Stimulated activated CD8-positive, alpha-beta memory T cell treated with anti-CD3 and anti-CD28 coated beads, Interleukin-4, amount 100 ng/mL, for 1 hour (primary cell): ENCODE results near the gene TTC12.

Experiments
- DNase-seq, 2 donors: peaks; one replicate each; pipeline ENCODE4 v3.0.0-alpha.2; 2020; ENCODE audit warnings: low read depth in 2 of 2, low spot score in 1 of 2

Gene TTC12, protein sequence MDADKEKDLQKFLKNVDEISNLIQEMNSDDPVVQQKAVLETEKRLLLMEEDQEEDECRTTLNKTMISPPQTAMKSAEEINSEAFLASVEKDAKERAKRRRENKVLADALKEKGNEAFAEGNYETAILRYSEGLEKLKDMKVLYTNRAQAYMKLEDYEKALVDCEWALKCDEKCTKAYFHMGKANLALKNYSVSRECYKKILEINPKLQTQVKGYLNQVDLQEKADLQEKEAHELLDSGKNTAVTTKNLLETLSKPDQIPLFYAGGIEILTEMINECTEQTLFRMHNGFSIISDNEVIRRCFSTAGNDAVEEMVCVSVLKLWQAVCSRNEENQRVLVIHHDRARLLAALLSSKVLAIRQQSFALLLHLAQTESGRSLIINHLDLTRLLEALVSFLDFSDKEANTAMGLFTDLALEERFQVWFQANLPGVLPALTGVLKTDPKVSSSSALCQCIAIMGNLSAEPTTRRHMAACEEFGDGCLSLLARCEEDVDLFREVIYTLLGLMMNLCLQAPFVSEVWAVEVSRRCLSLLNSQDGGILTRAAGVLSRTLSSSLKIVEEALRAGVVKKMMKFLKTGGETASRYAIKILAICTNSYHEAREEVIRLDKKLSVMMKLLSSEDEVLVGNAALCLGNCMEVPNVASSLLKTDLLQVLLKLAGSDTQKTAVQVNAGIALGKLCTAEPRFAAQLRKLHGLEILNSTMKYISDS

DNA sequence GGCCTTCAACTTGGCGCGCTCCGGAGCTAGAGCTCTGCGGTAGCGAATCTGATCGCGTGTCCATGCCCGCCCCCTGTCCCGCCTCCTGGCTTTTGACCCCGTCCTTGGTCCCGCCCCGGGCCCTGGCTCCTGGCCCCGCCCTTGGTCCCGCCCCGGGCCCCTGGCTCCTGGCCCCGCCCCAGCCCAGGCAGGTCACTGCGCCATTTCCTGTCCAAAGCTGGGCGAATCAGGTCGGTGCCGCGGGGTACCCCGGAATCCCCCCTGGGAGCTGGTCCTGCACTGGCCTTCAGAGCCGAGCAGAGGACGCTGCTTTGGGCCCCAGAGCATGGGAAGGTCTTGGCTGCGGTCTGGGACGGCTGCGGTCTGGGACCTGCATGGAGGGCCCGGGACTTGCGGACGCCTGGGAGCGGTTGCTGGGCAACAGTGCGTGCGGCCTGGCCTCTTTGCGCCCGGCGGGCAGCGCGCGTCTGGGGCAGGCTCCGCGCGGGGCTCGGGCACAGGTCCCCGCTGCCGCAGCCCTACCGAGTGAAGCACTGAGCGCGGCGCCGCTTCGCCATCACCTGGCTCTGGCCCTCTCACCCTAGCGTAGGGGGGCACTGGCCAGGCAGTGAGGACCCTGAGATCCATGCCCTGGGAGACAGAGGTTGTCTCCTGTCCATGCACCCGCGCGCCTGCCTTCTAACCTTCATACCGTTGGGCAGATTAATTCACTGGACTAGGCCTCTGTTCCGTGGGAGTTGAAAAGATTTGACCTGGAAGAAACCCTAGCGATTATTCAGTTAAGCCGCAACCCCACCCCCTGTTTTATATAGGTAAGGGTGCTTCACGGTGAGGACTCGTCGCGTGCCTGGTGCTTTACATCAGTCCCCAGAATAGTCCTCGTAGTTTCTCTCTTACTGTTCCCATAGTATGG is at the start of gene TTC12:
Gene TTC12, plus strand, starts transcription at position 195 of the 913 bp plus-strand sequence. CDS start 1,675 bp downstream, outside the sequence.
- DNase-seq: peak; percentile 82 to 83

GRCh38 chr11:113265362-113265761 is 49.0 kb upstream of the TTC12 start:
- no peak for DNase-seq

DNA sequence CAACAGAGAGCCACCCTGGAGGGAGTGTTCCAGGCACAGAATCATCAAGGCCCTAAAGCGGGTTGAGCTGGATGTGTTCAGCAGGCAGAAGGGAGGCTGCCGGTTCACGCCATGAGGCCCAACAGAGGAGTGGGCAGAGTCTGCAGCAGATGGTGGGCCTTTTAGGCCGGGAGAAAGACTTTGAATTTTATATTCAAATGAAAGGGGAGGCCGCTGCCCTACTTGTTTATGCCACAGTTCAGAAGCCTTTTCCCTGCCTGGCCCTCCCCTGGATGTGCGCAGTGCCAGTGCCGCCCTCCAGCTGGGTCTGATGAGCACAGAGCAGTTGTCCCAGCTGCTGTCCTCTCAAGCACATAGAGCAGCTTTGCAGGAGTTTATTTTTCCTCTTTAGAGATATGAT is 46.9 kb upstream of the TTC12 start:
- DNase-seq: no peak

GRCh38 chr11:113269096-113269495 is 45.3 kb upstream of the TTC12 start:
- no peak for DNase-seq

GRCh38 chr11:113269636-113270035 is 44.7 kb upstream of the TTC12 start:
- DNase-seq: no peak

GRCh38 chr11:113270080-113270479 is 44.3 kb upstream of the TTC12 start:
- no peak for DNase-seq

DNA sequence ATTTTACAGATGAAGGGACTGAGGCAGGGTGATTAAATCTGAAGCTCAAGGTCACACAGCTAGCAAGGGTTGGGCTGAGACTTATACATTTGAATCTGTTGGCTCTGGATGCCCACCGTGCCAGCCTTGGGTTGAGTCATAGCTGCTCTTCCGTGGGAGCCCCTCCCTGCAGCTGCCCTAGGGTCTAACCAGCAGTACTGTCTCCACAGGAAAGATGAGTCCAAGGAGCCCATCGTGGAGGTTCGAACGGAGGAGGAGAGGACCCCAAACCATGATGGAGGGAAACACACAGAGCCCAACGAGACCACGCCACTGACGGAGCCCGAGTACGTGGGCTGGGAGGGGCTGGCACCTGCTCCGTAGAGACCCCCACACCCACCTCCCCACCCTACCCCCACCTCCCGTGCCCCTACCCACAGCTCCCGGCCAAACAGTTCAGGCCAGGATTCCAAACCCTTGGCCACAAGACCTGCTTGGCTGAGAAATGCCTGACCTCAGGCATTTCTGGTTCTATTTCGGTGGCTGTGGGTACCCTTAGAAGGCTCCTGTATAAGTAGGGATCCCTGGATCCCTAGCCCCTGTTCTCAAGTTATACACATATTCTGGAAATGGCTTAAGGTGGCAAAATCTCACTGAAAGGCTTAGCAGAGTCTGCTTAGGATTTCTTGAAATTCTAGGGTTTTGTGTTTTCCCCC is 42.7 kb upstream of the TTC12 start:
- DNase-seq: no peak

GRCh38 chr11:113272281-113272680 is 42.1 kb upstream of the TTC12 start:
- no peak for DNase-seq

GRCh38 chr11:113272927-113273615 is 41.3 kb upstream of the TTC12 start:
- DNase-seq: no peak

DNA sequence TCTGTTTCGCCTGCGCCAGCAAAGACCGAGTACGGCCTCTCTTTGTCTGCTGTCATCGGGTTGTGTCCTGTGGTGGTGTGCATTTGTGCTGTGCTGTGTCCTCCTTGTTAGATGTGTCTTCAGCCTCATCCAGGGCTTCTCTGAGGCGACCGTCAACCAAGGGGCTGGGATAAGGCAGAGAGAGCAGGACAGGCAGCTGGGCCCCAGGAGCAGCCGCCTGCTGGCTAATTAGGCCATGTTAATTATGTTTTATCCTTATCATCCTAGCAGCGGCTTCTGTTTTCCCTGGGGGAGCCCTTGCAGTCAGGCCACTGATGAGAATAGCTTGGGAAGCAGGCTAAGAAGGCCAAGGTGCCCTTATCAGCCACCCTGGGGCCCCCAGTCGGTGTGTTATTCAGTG is 40.7 kb upstream of the TTC12 start:
- no peak for DNase-seq

GRCh38 chr11:113274713-113275582 is 39.4 kb upstream of the TTC12 start:
- DNase-seq: no peak

- DNase-seq: no peak
Measured at GRCh38 chr11:113275602-113276001, 38.8 kb upstream of the TTC12 start.

GRCh38 chr11:113276466-113276865 is 37.9 kb upstream of the TTC12 start:
- DNase-seq: no peak

- no peak for DNase-seq
Measured at GRCh38 chr11:113277907-113278306, 36.5 kb upstream of the TTC12 start.

DNA sequence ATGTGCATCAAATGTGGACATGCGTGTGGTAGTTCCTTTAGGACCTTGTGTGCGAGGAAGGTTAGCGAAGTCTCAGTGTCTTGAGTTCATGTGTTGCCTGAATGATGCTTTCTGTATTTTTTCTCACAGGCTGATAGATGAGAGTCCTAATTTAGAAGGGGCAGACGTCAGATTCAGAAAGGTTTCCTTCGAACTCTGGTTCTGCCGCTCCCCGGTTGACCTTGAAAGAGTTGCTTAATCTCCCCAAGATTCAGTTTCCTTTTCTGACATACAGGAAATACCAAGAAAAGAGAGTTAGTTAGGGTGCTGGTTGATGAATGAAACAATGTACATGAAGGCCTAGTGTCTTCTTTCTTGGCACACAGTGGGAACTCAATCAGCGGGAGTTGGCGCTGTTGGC is 35.9 kb upstream of the TTC12 start:
- DNase-seq: no peak

DNA sequence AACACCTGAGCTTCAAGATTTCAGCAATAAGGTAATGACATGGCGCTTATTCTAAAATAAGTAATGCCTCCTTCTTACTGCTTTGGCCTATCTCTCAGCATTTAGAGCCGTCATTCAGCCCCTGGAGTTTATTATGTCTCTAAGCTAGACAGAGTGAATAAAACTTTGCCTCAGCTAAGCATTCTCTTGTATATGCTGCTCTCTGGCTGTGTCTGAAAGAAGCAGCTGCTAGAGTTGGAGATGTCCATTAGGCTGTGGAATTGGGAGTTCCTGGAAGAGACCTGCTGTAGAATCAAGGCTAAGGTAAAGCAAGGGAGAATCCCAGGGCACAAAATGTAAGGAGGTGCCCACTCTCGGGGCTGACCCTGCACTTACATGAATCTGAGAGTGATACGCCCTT is 35.5 kb upstream of the TTC12 start:
- DNase-seq: no peak

DNA sequence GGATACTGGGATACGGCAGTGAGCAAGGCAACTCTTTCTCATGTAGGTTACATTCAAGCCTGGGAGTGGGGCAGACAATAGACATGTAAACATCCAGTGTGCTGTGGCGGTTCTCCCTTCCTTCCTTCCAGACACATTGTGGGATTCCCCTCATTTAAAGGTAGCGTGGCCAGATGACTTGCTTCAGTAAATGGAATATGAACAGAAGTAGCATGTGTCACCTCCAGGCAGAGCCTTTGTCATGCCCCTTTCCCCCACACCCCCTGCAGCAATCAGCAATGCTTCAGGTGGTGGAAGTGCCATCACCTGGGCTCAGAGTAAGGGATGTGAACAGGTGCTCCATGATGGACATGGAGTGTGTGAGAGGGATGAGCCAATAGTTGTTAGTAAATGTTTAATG is 34.8 kb upstream of the TTC12 start:
- DNase-seq: no peak

GRCh38 chr11:113281052-113281725 is 33.2 kb upstream of the TTC12 start:
- no peak for DNase-seq
